HG03196 (cell line): ENCODE measurements around the gene TTLL8.

Experiments used
- ATAC-seq: cut with Tn5 transposase; IDR thresholded peaks from one replicate; pipeline ENCODE4 v1.9.1; 2021; ENCODE audit not compliant: unreplicated experiment

TTLL8 gene

DNA sequence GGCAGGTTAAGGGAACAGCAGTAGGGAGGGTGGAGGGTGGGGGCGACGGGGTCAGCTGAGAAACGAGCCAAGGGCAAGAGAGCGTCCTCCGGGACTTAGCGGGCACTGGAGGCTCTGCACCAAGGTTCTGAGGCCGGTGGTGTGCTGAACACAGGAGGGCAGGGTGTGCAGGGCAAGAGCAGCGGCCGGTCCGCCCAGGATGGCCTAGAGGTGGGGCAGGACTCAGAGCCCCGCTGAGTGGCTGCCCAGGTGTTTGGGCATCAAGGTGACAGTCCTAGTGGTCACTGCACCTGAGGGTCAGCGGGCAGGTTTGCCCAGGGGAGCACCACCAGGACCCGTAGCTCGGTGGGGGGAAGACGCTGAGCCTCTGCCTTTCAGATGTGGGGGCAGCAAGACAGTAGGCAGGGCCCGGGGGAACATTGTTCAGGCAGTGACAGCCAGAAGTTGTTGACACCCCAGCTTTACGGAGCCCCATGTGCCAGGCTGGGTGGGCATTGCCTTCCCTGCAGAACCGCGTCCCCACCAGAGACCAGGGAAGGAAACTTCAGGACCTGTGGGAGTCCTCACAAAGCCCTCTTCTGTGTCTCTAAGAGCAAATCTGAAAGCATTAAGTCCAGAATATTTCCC, 4.5 kb upstream of the TTLL8 start:
- ATAC-seq: no peak

- no peak for ATAC-seq
Observed at GRCh38 chr22:50061824-50062355, 3.8 kb upstream of the TTLL8 start.

DNA sequence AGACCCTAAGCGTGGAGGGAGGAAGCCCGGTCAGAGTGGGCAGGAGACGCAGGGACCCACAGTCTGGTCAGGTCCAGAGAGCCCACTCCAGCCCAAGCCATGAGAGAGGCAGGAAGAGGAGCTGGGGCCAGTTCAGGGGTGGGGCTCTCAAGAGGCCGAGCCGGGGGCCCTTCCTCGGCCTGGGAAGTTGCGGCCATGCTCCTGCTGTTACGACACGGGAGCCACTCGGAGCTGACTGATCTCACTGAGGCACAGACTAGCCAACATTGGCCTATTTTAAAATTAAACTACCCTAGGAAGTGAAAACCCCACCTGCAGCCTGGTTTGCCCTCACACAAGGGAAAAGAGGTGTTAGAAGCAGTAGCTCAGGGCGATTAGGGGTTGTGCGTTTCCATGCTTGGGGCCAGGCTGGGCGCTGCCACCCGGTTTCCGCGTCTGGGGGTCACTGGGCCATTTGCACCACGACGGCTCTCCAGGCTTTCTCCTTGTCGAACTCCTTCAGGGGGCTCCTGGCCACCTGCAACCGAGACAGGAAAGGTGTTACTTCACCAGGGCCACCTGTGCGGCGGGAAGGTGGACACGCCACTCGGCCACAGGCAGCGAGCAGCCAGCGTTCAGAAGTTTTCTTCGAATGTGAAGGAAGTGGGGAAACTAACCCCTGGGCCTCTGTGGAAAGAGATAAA, 3.2 kb upstream of the TTLL8 start:
- ATAC-seq: no peak

GRCh38 chr22:50060441-50061140, 2.5 kb upstream of the TTLL8 start:
- no peak for ATAC-seq

DNA sequence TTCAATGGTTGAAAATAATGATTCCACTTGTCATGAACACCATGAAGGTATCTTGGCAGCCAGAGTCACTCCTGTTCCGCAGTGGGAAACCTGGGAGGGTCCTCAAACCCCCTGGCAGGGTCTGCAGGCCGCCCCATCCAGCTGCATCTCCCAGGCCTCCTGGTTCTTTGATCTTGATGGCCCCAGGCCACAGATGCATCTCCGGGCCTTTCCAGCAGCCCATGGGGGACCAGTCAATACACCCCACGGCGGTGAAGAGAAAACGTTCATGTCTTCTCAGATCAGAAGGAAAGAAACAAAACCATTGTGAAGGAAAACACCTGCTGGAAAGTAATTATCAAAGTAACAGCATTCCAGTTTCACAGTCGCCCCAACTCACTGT, 1.8 kb upstream of the TTLL8 start:
- ATAC-seq: no peak

- ATAC-seq: no peak
Observed at GRCh38 chr22:50058906-50059880, 1.1 kb upstream of the TTLL8 start.

GRCh38 chr22:50057278-50058060, 629 bp downstream of the TTLL8 start:
- ATAC-seq: no peak

DNA sequence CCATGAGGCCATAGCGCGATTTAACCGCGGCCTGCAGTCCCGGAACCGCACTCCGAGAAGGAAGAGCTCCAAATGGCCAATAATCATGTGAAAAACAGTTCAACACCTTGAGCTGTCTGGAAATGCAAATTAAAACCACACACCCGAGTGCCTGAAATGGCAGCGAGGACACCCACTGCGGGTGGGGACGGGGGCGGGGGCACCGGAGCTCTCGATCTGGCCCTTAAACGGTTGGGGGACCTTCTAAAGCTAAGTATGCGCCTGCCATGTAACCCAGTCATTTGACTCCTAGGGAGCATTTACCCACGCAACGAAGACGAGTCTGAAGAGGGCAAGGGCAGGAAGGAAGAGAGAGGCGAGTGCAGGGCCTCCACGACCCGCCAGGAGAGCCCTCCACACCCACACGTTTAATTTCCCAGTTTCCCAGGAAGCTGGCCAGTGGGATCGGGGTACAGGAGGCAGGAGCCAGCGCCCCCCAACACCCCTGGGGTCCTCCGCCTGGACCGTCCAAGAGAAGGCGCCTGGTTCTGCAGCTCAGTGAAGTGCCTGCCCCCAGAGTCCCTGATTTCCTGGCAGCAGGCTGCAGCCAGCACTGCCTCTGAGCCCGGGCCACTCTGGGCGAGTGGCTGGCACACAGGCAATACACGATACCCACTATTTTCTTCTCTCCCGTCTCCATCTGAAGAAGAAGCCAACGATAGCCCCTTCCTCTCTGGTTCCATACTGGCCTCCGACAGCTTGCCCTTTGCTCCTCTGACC, 1.7 kb downstream of the TTLL8 start:
- no peak for ATAC-seq

DNA sequence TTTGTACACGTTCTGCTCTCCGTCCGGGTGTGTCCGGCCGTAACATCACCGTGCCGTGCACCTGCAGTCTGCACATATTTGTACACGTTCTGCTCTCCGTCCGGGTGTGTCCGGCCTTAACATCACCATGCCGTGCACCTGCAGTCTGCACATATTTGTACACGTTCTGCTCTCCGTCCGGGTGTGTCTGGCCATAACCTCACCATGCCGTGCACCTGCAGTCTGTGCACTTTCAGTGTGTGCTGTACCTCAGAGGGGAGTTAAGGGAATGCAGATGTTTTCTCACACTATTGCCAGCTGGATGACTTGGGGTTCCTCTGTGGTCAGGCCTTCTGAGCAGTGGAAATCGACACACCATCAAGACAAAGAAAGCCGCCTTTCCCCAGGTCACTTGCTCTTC, 4.2 kb downstream of the TTLL8 start:
- ATAC-seq: no peak

GRCh38 chr22:50051930-50052329, 6.2 kb downstream of the TTLL8 start:
- no peak for ATAC-seq

GRCh38 chr22:50049299-50050195, 8.6 kb downstream of the TTLL8 start:
- ATAC-seq: no peak

DNA sequence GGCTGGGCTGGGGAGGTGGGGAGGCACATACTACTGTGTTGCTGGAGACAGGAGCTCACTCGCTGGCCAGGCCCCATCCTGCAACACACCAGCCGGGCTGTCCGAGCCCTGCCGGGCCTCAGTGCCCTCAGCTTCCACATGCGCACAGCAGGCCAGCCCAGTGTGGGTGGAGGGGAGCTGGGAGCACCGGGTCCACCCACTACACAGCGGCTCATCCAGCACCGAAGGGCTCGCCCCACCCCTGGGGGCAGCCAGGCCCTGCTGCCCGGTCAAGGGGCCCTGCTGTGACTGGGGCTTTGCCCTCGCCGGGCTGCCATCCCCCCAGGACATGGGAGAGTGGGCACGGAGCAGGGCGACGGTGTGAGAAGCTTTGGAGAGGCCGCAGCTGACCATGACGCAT, 9.3 kb downstream of the TTLL8 start:
- no peak for ATAC-seq

- ATAC-seq: no peak
Observed at GRCh38 chr22:50048061-50048765, 9.9 kb downstream of the TTLL8 start.

- ATAC-seq: no peak
Observed at GRCh38 chr22:50047346-50047745, 10.8 kb downstream of the TTLL8 start.

- ATAC-seq: no peak
Observed at GRCh38 chr22:50046481-50047245, 11.4 kb downstream of the TTLL8 start.

DNA sequence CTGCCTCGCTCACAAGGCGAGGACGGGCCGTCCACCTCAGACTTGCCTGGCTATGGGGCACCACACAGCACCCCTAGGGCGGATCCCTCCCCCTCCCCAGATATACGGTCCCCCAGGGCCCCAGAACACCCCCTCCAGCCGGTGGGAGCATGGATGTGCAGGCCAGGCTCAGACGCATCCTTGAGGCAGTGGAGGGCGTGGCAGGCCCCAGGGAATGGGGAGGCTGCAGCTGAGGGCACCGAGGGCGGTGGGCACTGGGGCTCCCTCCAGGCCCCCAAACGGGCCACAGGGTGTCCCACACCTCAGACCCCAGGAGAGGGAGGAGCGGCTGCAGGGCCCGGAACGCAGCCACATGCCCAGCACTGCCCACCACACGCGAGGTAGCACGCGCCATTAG, 12.1 kb downstream of the TTLL8 start:
- ATAC-seq: no peak
